ENCODE measurements around the gene CLDN5. TPM values are rescaled to one million over a fixed set of nuclear protein-coding genes. Genes with fewer than 3 reads are reported as not detected.
A peak's percentile ranks its signal among the peaks of the same experiment; 100 is the strongest.

Gene CLDN5
- total RNA-seq, 2 donors from 2014 or later: not detected

- peaks cover 22 to 24% of the 10 kb centered on the region in 2 donors for H3K36me3 Mint-ChIP-seq
- H3K9me3 Mint-ChIP-seq: no peaks in the 10 kb centered on the region
- ATAC-seq (no peak), DNase-seq (ENCODE audit: low spot score in 2 of 2) (no peak)
- no peak overlapping the region for H3K27ac Mint-ChIP-seq
These were observed 24.3 kb downstream of the CLDN5 start for GRCh38 chr22:19499880-19500242.

GRCh38 chr22:19499236-19499879 lies 24.9 kb downstream of the CLDN5 start:
- ATAC-seq (no peak), DNase-seq (ENCODE audit: low spot score in 2 of 2) (no peak)
- no peaks in the 10 kb centered on the region for H3K9me3 Mint-ChIP-seq
- peaks cover 22 to 24% of the 10 kb centered on the region in 2 donors for H3K36me3 Mint-ChIP-seq
- no peak overlapping the region for H3K27ac Mint-ChIP-seq

- DNase-seq (ENCODE audit: low spot score in 2 of 2) (no peak), ATAC-seq (no peak)
- H3K27ac Mint-ChIP-seq: no peak overlapping the region
- no peaks in the 10 kb centered on the region for H3K9me3 Mint-ChIP-seq
- peaks cover 20 to 25% of the 10 kb centered on the region in 2 donors for H3K36me3 Mint-ChIP-seq
These were observed 25.4 kb downstream of the CLDN5 start for GRCh38 chr22:19498866-19499190.

GRCh38 chr22:19498154-19498865 lies 25.9 kb downstream of the CLDN5 start:
- DNase-seq (ENCODE audit: low spot score in 2 of 2): no peak
- no peak overlapping the region for H3K27ac Mint-ChIP-seq
- no peaks in the 10 kb centered on the region for H3K9me3 Mint-ChIP-seq
- peak; percentile 13 to 27 for ATAC-seq
- H3K36me3 Mint-ChIP-seq: peaks cover 14 to 29% of the 10 kb centered on the region in 2 donors

GRCh38 chr22:19497245-19497644 lies 27.0 kb downstream of the CLDN5 start:
- Mint-ChIP-seq H3K27ac (no peak overlapping the region), H3K9me3 (no peaks in the 10 kb centered on the region), H3K36me3 (peaks cover 16 to 37% of the 10 kb centered on the region in 2 donors)
- peak in 1 of 2 donors; percentile 18 for ATAC-seq
- no peak for DNase-seq (ENCODE audit: low spot score in 2 of 2)

GRCh38 chr22:19496324-19496630 lies 27.9 kb downstream of the CLDN5 start:
- Mint-ChIP-seq H3K9me3 (no peaks in the 10 kb centered on the region), H3K36me3 (peaks cover 19 to 40% of the 10 kb centered on the region in 2 donors), H3K27ac (no peak overlapping the region)
- no peak for ATAC-seq
- DNase-seq (ENCODE audit: low spot score in 2 of 2): no peak

GRCh38 chr22:19495562-19496323 lies 28.5 kb downstream of the CLDN5 start:
- Mint-ChIP-seq H3K27ac (peak overlapping the region in 1 of 2 donors; percentile 40), H3K36me3 (peaks cover 19 to 40% of the 10 kb centered on the region in 2 donors), H3K9me3 (no peaks in the 10 kb centered on the region)
- ATAC-seq (no peak), DNase-seq (ENCODE audit: low spot score in 2 of 2) (no peak)

- Mint-ChIP-seq H3K9me3 (no peaks in the 10 kb centered on the region), H3K27ac (no peak overlapping the region), H3K36me3 (peaks cover 19 to 44% of the 10 kb centered on the region in 2 donors)
- no peak for DNase-seq (ENCODE audit: low spot score in 2 of 2)
- no peak for ATAC-seq
These were observed 29.5 kb downstream of the CLDN5 start for GRCh38 chr22:19494676-19495173.

GRCh38 chr22:19494001-19494560 lies 30.1 kb downstream of the CLDN5 start:
- ATAC-seq (no peak), DNase-seq (ENCODE audit: low spot score in 2 of 2) (no peak)
- H3K36me3 Mint-ChIP-seq: peaks cover 19 to 43% of the 10 kb centered on the region in 2 donors
- H3K27ac Mint-ChIP-seq: no peak overlapping the region
- no peaks in the 10 kb centered on the region for H3K9me3 Mint-ChIP-seq

GRCh38 chr22:19492504-19493174 lies 31.6 kb downstream of the CLDN5 start:
- DNase-seq (ENCODE audit: low spot score in 2 of 2) (no peak), ATAC-seq (peak in 1 of 2 donors; percentile 44)
- Mint-ChIP-seq H3K9me3 (no peaks in the 10 kb centered on the region), H3K36me3 (peaks cover 19 to 39% of the 10 kb centered on the region in 2 donors), H3K27ac (peak overlapping the region; percentile 64 to 65)

GRCh38 chr22:19490628-19491230 lies 33.5 kb downstream of the CLDN5 start:
- ATAC-seq: no peak
- no peak overlapping the region for H3K27ac Mint-ChIP-seq

GRCh38 chr22:19488884-19489843 lies 35.0 kb downstream of the CLDN5 start:
- Mint-ChIP-seq H3K9me3 (no peaks in the 10 kb centered on the region), H3K36me3 (peaks cover 16 to 36% of the 10 kb centered on the region in 2 donors), H3K27ac (no peak overlapping the region)
- ATAC-seq: no peak
- DNase-seq (ENCODE audit: low spot score in 2 of 2): no peak

More at GRCh38 chr22:19490628-19491230, 33.5 kb downstream of the CLDN5 start:
- H3K36me3 Mint-ChIP-seq: peaks cover 7 to 26% of the 10 kb centered on the region in 2 donors
- no peak for DNase-seq (ENCODE audit: low spot score in 2 of 2)
- H3K9me3 Mint-ChIP-seq: no peaks in the 10 kb centered on the region

GRCh38 chr22:19488285-19488684 lies 35.9 kb downstream of the CLDN5 start:
- Mint-ChIP-seq H3K9me3 (no peaks in the 10 kb centered on the region), H3K27ac (no peak overlapping the region), H3K36me3 (peaks cover 25 to 36% of the 10 kb centered on the region in 2 donors)
- no peak for DNase-seq (ENCODE audit: low spot score in 2 of 2)
- no peak for ATAC-seq

GRCh38 chr22:19483481-19484244 lies 40.5 kb downstream of the CLDN5 start:
- H3K27ac Mint-ChIP-seq: peak overlapping the region in 1 of 2 donors; percentile 7
- no peak for ATAC-seq
- peaks cover 35 to 42% of the 10 kb centered on the region in 2 donors for H3K36me3 Mint-ChIP-seq
- DNase-seq (ENCODE audit: low spot score in 2 of 2): no peak
- H3K9me3 Mint-ChIP-seq: no peaks in the 10 kb centered on the region

- Mint-ChIP-seq H3K27ac (no peak overlapping the region), H3K36me3 (peaks cover 35 to 49% of the 10 kb centered on the region in 2 donors), H3K9me3 (no peaks in the 10 kb centered on the region)
- ATAC-seq: no peak
- no peak for DNase-seq (ENCODE audit: low spot score in 2 of 2)
These were observed 41.9 kb downstream of the CLDN5 start for GRCh38 chr22:19482297-19482696.
